GM18870 (cell line): ENCODE data around the gene OR2J2.
"Not testable (repeated sequence)": the region's sequence is repeated elsewhere in the genome, so short reads cannot be mapped to it uniquely, and the experiment has no call there.

Experiments used
- ATAC-seq: cut with Tn5 transposase; IDR thresholded peaks from one replicate; pipeline ENCODE4 v1.9.1; 2021; ENCODE audit warnings: moderate library complexity; ENCODE audit not compliant: unreplicated experiment

Gene OR2J2

GRCh38 chr6:29170607-29171006 is at the start of gene OR2J2:
OR2J2 (plus strand) TSS chr6:29170907; CDS start chr6:29173636, 2,729 bp downstream.
- ATAC-seq: not testable (repeated sequence)

- ATAC-seq: no peak
Observed at GRCh38 chr6:29129326-29130012, 41.2 kb upstream of the OR2J2 start.

GRCh38 chr6:29130644-29131043 is 40.1 kb upstream of the OR2J2 start:
- no peak for ATAC-seq

GRCh38 chr6:29131691-29132090 is 39.0 kb upstream of the OR2J2 start:
- no peak for ATAC-seq

- no peak for ATAC-seq
Observed at GRCh38 chr6:29137724-29138123, 33.0 kb upstream of the OR2J2 start.

- ATAC-seq: no peak
Observed at GRCh38 chr6:29141606-29142005, 29.1 kb upstream of the OR2J2 start.

- no peak for ATAC-seq
Observed at GRCh38 chr6:29142309-29142708, 28.4 kb upstream of the OR2J2 start.

GRCh38 chr6:29146179-29146578 is 24.5 kb upstream of the OR2J2 start:
- no peak for ATAC-seq

GRCh38 chr6:29147074-29147473 is 23.6 kb upstream of the OR2J2 start:
- ATAC-seq: no peak

- ATAC-seq: not testable (repeated sequence)
Observed at GRCh38 chr6:29149444-29149843, 21.3 kb upstream of the OR2J2 start.

GRCh38 chr6:29153083-29153482 is 17.6 kb upstream of the OR2J2 start:
- no peak for ATAC-seq

- not testable (repeated sequence) for ATAC-seq
Observed at GRCh38 chr6:29155182-29155581, 15.5 kb upstream of the OR2J2 start.

- not testable (repeated sequence) for ATAC-seq
Observed at GRCh38 chr6:29159922-29160321, 10.8 kb upstream of the OR2J2 start.

GRCh38 chr6:29165571-29165970 is 5.1 kb upstream of the OR2J2 start:
- ATAC-seq: not testable (repeated sequence)

GRCh38 chr6:29171736-29172135 is 1.0 kb downstream of the OR2J2 start:
- no peak for ATAC-seq

GRCh38 chr6:29183594-29183993 is 12.9 kb downstream of the OR2J2 start:
- no peak for ATAC-seq

- ATAC-seq: not testable (repeated sequence)
Observed at GRCh38 chr6:29188659-29189058, 18.0 kb downstream of the OR2J2 start.

GRCh38 chr6:29200767-29201662 is 30.3 kb downstream of the OR2J2 start:
- no peak for ATAC-seq

GRCh38 chr6:29201966-29202365 is 31.3 kb downstream of the OR2J2 start:
- no peak for ATAC-seq

- ATAC-seq: no peak
Observed at GRCh38 chr6:29211488-29211887, 40.8 kb downstream of the OR2J2 start.

- ATAC-seq: no peak
Observed at GRCh38 chr6:29216528-29216927, 45.8 kb downstream of the OR2J2 start.

GRCh38 chr6:29217242-29217641 is 46.5 kb downstream of the OR2J2 start:
- ATAC-seq: not testable (repeated sequence)
